ENCODE data around the gene IQGAP2. TPM values are rescaled to one million over a fixed set of nuclear protein-coding genes. Genes with fewer than 3 reads are reported as not detected.
A peak's percentile ranks its signal among the peaks of the same experiment; 100 is the strongest.

The IQGAP2 gene
- total and polyA plus RNA-seq, 3 experiments from 2014 or later = 51.4 to 70.5 (median 62.5) TPM

DNA sequence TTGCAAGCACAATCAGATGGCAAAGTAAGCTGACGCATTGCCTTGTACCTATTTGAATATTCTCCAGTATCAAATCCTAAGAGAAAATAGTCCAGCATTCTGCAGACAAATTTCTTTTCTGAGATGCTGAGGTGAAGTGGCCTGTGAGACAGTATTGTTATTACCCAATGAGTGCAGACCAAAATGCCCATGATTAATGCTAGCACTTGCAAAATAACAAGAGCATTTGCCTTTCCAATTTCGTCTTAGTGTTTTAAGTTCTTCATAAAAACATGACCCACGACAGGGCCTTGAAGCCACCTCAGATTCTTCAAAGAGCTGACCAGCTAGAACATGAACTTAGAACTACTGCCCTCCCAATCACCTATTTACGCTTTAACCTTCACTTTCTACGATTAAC is 2.6 kb upstream of the IQGAP2 start:
- Mint-ChIP-seq H3K9me3 (peaks cover 0 to 3% (median 0%) of the 10 kb centered on the region in 5 donors), H3K4me1 (peaks cover 30 to 44% (median 34%) of the 10 kb centered on the region in 3 donors), H3K36me3 (peaks cover 0 to 17% (median 2%) of the 10 kb centered on the region in 3 donors), H3K27me3 (peaks cover 0 to 3% of the 10 kb centered on the region in 2 donors), H3K27ac (peak overlapping the region in 5 of 8 donors; percentile 92 to 99 (median 97)), H3K4me3 (peak overlapping the region in 1 of 7 donors; percentile 92)
- ChIA-PET CTCF (interaction anchor here (2.4 kb wide), 1 partner anchor 68 kb away, joined by 9 read pairs; no protein-coding TSS in a partner anchor), POLR2A (no interaction called here)
- no peaks in the 10 kb centered on the region for H3K27me3 ChIP-seq (ENCODE audit: insufficient read depth, low read length, poor library complexity, severe bottlenecking)
- no peaks in the 10 kb centered on the region for H3K36me3 ChIP-seq (ENCODE audit: insufficient read depth, low read length)
- H3K4me3 ChIP-seq (ENCODE audit: low read length) = no peak overlapping the region
- H3K27ac ChIP-seq (ENCODE audit: low read depth, low read length) = no peak overlapping the region
- H3K9me3 ChIP-seq (ENCODE audit: low read length) = no peaks in the 10 kb centered on the region
- H3K4me1 ChIP-seq (ENCODE audit: insufficient read depth, low read length) = peaks cover 23% of the 10 kb centered on the region
- no peak for DNase-seq

DNA sequence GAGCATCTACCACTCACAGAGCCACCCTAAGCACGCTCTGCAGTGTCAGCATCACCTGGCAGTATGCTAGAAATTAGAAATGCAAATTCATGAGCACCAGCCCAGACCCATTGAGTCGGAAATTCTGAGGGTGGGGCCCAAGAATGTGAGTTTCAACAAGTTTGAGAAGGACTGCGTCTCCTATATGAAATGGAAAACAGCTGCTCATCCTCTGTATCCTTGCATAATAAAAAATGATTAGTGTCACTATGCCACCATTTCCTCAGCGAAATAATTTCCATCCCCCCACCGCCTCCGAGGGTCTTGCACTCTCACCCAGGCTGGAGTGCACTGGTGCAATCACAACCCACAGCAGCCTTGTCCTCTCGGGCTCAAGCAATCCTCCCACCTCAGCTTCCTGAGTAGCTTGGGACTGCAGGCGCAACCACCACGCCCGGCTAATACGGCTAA is 1.3 kb upstream of the IQGAP2 start:
- ChIA-PET POLR2A (interaction anchor here (0.6 to 4.3 kb wide), 7 partner anchors 11 to 1091 kb away, joined by 3 to 58 read pairs (median 5); no protein-coding TSS in a partner anchor), CTCF (interaction anchor here (1.2 to 5.1 kb wide), 12 partner anchors 13 to 180 kb away, joined by 3 to 70 read pairs (median 10); no protein-coding TSS in a partner anchor)
- Histone ChIP-seq H3K4me3 (ENCODE audit: low read length) (peak overlapping the region; percentile 82), H3K27me3 (ENCODE audit: insufficient read depth, low read length, poor library complexity, severe bottlenecking) (no peaks in the 10 kb centered on the region), H3K36me3 (ENCODE audit: insufficient read depth, low read length) (no peaks in the 10 kb centered on the region), H3K4me1 (ENCODE audit: insufficient read depth, low read length) (peaks cover 36% of the 10 kb centered on the region), H3K27ac (ENCODE audit: low read depth, low read length) (peak overlapping the region; percentile 94), H3K9me3 (ENCODE audit: low read length) (no peaks in the 10 kb centered on the region)
- peaks cover 0 to 3% of the 10 kb centered on the region in 2 donors for H3K27me3 Mint-ChIP-seq
- peak overlapping the region; percentile 92 to 99 (median 97) for H3K27ac Mint-ChIP-seq
- peak overlapping the region; percentile 92 to 99 (median 96) for H3K4me3 Mint-ChIP-seq
- peaks cover 43 to 52% (median 47%) of the 10 kb centered on the region in 3 donors for H3K4me1 Mint-ChIP-seq
- peak in 3 of 5 donors; percentile 6 to 50 (median 31) for DNase-seq
- H3K9me3 Mint-ChIP-seq = peaks cover 0 to 3% (median 0%) of the 10 kb centered on the region in 5 donors
- peaks cover 0 to 20% (median 3%) of the 10 kb centered on the region in 3 donors for H3K36me3 Mint-ChIP-seq

DNA sequence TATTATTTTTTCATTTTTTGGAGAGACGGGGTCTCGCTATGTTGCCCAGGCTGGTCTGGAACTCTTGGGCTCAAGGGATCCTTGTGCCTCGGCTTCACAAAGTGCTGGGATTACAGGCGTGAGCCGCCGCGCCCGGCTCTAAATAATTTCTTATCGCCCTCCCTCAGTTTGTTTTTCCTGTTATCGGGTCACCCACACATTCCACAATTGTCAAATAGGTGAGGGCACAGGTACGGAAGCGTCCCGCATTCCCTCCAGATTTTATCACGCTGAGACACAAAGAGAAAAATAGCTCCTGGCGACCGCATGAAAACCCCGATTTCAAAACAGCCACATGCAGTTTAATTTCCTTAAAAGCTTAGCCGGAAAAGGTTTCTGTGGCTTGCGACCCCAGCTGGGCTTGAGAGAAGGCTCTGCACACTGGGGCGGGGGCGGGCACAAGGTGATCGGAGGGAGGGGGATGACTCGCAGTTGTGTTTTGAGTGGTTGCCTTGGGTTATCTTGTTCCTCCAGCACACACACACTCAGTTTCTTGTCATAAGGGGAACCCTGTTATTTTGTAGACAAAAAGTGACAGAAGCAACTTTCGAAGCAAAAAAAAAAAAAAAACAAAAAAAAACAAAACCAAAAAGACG is 717 bp upstream of the IQGAP2 start:
- Histone ChIP-seq H3K9me3 (ENCODE audit: low read length) (no peaks in the 10 kb centered on the region), H3K27me3 (ENCODE audit: insufficient read depth, low read length, poor library complexity, severe bottlenecking) (no peaks in the 10 kb centered on the region), H3K27ac (ENCODE audit: low read depth, low read length) (peak overlapping the region; percentile 94), H3K36me3 (ENCODE audit: insufficient read depth, low read length) (no peaks in the 10 kb centered on the region), H3K4me3 (ENCODE audit: low read length) (peak overlapping the region; percentile 82), H3K4me1 (ENCODE audit: insufficient read depth, low read length) (peaks cover 42% of the 10 kb centered on the region)
- H3K4me1 Mint-ChIP-seq = peaks cover 47 to 57% (median 53%) of the 10 kb centered on the region in 3 donors
- peak overlapping the region; percentile 92 to 99 (median 96) for H3K4me3 Mint-ChIP-seq
- H3K9me3 Mint-ChIP-seq = peaks cover 0 to 3% (median 0%) of the 10 kb centered on the region in 5 donors
- peaks cover 0 to 3% of the 10 kb centered on the region in 2 donors for H3K27me3 Mint-ChIP-seq
- DNase-seq = peak in 4 of 5 donors; percentile 73 to 92 (median 80)
- CTCF ChIA-PET = interaction anchor here (0.8 to 5.1 kb wide), 26 partner anchors 8 to 685 kb away, joined by 3 to 70 read pairs (median 6); partner anchors contain the start of gene POC5
- peak overlapping the region; percentile 92 to 99 (median 97) for H3K27ac Mint-ChIP-seq
- POLR2A ChIA-PET = interaction anchor here (0.6 to 4.3 kb wide), 10 partner anchors 10 to 1090 kb away, joined by 3 to 58 read pairs (median 6); no protein-coding TSS in a partner anchor
- peaks cover 0 to 22% (median 3%) of the 10 kb centered on the region in 3 donors for H3K36me3 Mint-ChIP-seq

DNA sequence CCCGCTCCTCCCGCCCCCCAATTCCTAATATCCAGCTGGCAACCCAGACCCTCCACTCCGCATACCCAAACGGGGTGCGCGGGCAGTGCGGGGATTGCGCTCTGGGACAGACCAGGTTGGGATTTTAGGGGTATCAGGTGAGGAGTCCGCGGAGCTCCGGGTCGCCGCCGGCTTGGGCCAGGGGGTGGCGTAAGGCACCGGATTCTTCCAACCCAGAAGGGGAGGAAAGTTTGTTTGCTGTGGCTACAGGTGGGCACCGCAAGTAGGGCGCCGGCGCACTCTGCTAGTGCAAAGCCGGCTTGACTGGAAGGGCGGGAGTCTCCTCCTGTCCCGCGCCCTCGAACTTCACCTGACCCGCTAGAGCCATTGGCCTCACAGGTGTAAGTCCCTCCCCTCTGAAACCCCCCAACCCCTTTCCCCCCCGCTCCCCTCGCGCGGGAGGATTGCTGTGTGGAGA is 709 bp downstream of the IQGAP2 start:
- peak overlapping the region; percentile 82 for H3K4me3 ChIP-seq (ENCODE audit: low read length)
- POLR2A ChIA-PET = interaction anchor here (0.6 to 4.3 kb wide), 14 partner anchors 20 to 802 kb away, joined by 3 to 58 read pairs (median 4); no protein-coding TSS in a partner anchor
- H3K4me1 Mint-ChIP-seq = peaks cover 59 to 68% (median 66%) of the 10 kb centered on the region in 3 donors
- peak; percentile 63 to 88 (median 77) for DNase-seq
- H3K27me3 Mint-ChIP-seq = peaks cover 0 to 3% of the 10 kb centered on the region in 2 donors
- peak overlapping the region; percentile 92 to 99 (median 96) for H3K4me3 Mint-ChIP-seq
- H3K9me3 ChIP-seq (ENCODE audit: low read length) = no peaks in the 10 kb centered on the region
- peaks cover 45% of the 10 kb centered on the region for H3K4me1 ChIP-seq (ENCODE audit: insufficient read depth, low read length)
- H3K27ac Mint-ChIP-seq = peak overlapping the region; percentile 95 to 99 (median 97)
- H3K9me3 Mint-ChIP-seq = peaks cover 0 to 3% (median 0%) of the 10 kb centered on the region in 5 donors
- H3K27me3 ChIP-seq (ENCODE audit: insufficient read depth, low read length, poor library complexity, severe bottlenecking) = no peaks in the 10 kb centered on the region
- H3K36me3 Mint-ChIP-seq = peaks cover 3 to 22% (median 4%) of the 10 kb centered on the region in 3 donors
- no peaks in the 10 kb centered on the region for H3K36me3 ChIP-seq (ENCODE audit: insufficient read depth, low read length)
- peak overlapping the region; percentile 94 for H3K27ac ChIP-seq (ENCODE audit: low read depth, low read length)
- CTCF ChIA-PET = interaction anchor here (0.6 to 5.1 kb wide), 35 partner anchors 10 to 336 kb away, joined by 3 to 70 read pairs (median 4); no protein-coding TSS in a partner anchor

DNA sequence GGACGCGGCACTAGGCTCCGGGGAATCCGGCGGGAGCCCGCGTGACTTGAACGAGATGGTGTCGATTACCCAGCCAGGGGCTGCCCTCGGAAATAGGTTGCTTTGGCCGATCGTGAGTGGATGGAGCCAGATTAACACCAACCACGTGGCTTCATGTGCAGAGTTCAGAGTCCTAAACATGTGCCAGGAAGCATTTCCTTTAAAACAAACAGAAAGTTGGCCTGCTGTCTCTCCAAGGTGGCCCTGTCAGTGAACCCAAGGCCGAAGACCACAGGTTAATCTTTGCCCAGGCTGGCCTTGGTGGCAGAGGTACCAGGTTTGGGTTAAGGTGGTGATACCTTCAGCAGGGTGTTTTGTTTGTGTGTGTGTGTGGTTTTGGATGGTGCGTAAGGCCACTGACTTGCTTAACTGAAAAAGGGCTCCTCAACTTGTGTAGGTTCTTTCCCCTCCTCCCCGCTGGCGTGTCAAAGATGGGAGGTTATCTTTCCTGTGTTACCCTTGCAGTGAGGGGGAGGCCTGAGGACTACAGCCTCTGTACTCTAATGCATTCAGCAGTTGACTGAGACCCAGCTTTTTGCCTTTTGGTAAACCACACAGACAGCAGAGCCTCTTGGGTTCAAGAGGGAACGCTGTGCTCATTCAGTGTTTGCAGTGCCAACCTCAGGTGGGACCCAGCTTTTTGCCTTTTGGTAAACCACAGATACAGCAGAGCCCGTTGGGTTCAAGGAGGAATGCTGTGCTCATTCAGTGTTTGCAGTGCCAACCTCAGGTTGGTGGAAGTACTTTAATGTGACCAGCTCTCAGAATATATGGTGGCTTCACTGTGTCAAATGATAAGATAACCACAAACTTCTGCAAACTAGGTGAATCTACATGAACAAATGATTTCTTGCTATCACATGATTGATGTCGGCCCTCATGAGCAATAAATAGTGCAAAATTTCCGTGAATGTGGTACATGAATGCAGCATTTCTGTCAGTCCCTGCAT is 1.4 kb downstream of the IQGAP2 start:
- ChIA-PET CTCF (interaction anchor here (0.8 to 5.1 kb wide), 24 partner anchors 11 to 272 kb away, joined by 3 to 70 read pairs (median 4); no protein-coding TSS in a partner anchor), POLR2A (interaction anchor here (0.6 to 4.3 kb wide), 12 partner anchors 19 to 328 kb away, joined by 3 to 58 read pairs (median 4); no protein-coding TSS in a partner anchor)
- peaks cover 66 to 74% (median 73%) of the 10 kb centered on the region in 3 donors for H3K4me1 Mint-ChIP-seq

DNA sequence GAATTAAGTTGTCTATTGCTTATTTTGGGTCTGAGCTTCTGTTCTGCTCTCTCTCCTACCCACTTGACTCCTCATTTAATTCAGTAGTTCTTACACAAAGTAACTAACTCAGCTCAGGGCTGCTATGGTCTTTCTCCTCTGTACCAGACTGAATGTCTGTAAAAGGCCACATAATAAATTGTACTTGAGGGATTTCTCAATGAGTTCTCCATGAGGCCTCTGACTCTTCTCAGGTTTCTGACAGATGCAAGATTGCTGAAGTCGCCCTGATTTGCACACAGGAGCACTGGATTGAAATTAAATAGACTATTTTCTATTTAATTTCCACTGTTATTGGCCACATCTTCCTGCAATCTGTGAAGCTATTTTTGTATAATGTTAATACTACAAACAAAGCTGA is 2.9 kb downstream of the IQGAP2 start:
- ChIA-PET CTCF (interaction anchor here (0.9 to 5.1 kb wide), 6 partner anchors 13 to 142 kb away, joined by 3 to 70 read pairs (median 3); no protein-coding TSS in a partner anchor), POLR2A (no interaction called here)
- no peaks in the 10 kb centered on the region for H3K9me3 ChIP-seq (ENCODE audit: low read length)
- H3K4me1 ChIP-seq (ENCODE audit: insufficient read depth, low read length) = peaks cover 42% of the 10 kb centered on the region
- Mint-ChIP-seq H3K27me3 (peaks cover 0 to 3% of the 10 kb centered on the region in 2 donors), H3K9me3 (peaks cover 0 to 3% (median 0%) of the 10 kb centered on the region in 5 donors), H3K36me3 (peaks cover 4 to 34% (median 7%) of the 10 kb centered on the region in 3 donors), H3K4me3 (peak overlapping the region; percentile 92 to 99 (median 96)), H3K27ac (peak overlapping the region in 7 of 8 donors; percentile 18 to 99 (median 97)), H3K4me1 (peaks cover 76 to 82% (median 81%) of the 10 kb centered on the region in 3 donors)
- no peaks in the 10 kb centered on the region for H3K27me3 ChIP-seq (ENCODE audit: insufficient read depth, low read length, poor library complexity, severe bottlenecking)
- H3K36me3 ChIP-seq (ENCODE audit: insufficient read depth, low read length) = no peaks in the 10 kb centered on the region
- no peak overlapping the region for H3K4me3 ChIP-seq (ENCODE audit: low read length)
- DNase-seq = no peak
- H3K27ac ChIP-seq (ENCODE audit: low read depth, low read length) = no peak overlapping the region

More for the DNA sequence above, 1.4 kb downstream of the IQGAP2 start:
- Mint-ChIP-seq H3K27ac (peak overlapping the region; percentile 95 to 99 (median 97)), H3K9me3 (peaks cover 0 to 3% (median 0%) of the 10 kb centered on the region in 5 donors), H3K27me3 (peaks cover 0 to 3% of the 10 kb centered on the region in 2 donors), H3K36me3 (peaks cover 4 to 22% (median 4%) of the 10 kb centered on the region in 3 donors), H3K4me3 (peak overlapping the region; percentile 92 to 99 (median 96))
- no peaks in the 10 kb centered on the region for H3K9me3 ChIP-seq (ENCODE audit: low read length)
- no peaks in the 10 kb centered on the region for H3K36me3 ChIP-seq (ENCODE audit: insufficient read depth, low read length)
- peak overlapping the region; percentile 82 for H3K4me3 ChIP-seq (ENCODE audit: low read length)
- DNase-seq = peak; percentile 56 to 93 (median 78)
- H3K4me1 ChIP-seq (ENCODE audit: insufficient read depth, low read length) = peaks cover 45% of the 10 kb centered on the region
- peak overlapping the region; percentile 94 for H3K27ac ChIP-seq (ENCODE audit: low read depth, low read length)
- H3K27me3 ChIP-seq (ENCODE audit: insufficient read depth, low read length, poor library complexity, severe bottlenecking) = no peaks in the 10 kb centered on the region

DNA sequence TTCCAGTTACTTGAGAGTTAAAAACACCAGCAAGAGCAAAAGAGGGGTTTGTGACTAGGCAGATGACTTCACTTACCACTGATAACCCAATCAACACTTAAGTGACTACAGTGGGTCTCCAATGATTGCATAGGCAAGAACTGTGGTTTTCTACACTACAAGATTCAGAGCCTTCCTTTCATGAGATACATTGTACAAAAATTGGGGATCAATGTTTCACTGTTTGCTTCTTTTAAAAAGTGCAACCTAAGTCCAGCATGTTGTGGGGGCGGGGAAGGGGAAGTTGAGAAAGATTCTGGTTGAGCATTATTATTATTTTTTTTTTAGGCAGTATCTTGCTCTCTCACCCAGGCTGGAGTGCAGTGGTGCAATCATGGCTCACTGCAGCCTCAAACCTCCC is 3.6 kb downstream of the IQGAP2 start:
- ChIA-PET POLR2A (no interaction called here), CTCF (interaction anchor here (1.0 to 1.5 kb wide), 2 partner anchors 132 to 138 kb away, joined by 3 read pairs; no protein-coding TSS in a partner anchor)
- H3K27ac ChIP-seq (ENCODE audit: low read depth, low read length) = no peak overlapping the region
- no peak for DNase-seq
- Mint-ChIP-seq H3K4me3 (peak overlapping the region; percentile 19 to 97 (median 72)), H3K27ac (peak overlapping the region in 7 of 8 donors; percentile 18 to 99 (median 69)), H3K9me3 (peaks cover 0 to 3% (median 0%) of the 10 kb centered on the region in 5 donors), H3K36me3 (peaks cover 4 to 40% (median 11%) of the 10 kb centered on the region in 3 donors), H3K4me1 (peaks cover 76 to 82% (median 81%) of the 10 kb centered on the region in 3 donors), H3K27me3 (peaks cover 0 to 3% of the 10 kb centered on the region in 2 donors)
- peaks cover 36% of the 10 kb centered on the region for H3K4me1 ChIP-seq (ENCODE audit: insufficient read depth, low read length)
- no peaks in the 10 kb centered on the region for H3K9me3 ChIP-seq (ENCODE audit: low read length)
- H3K27me3 ChIP-seq (ENCODE audit: insufficient read depth, low read length, poor library complexity, severe bottlenecking) = no peaks in the 10 kb centered on the region
- H3K36me3 ChIP-seq (ENCODE audit: insufficient read depth, low read length) = no peaks in the 10 kb centered on the region
- no peak overlapping the region for H3K4me3 ChIP-seq (ENCODE audit: low read length)
